ENCODE measurements around the gene TMEM145. TPM values are rescaled to one million over a fixed set of nuclear protein-coding genes. Genes with fewer than 3 reads are reported as not detected.
"Not testable (repeated sequence)": the region's sequence is repeated elsewhere in the genome, so short reads cannot be mapped to it uniquely, and the experiment has no call there.

The TMEM145 gene
- total RNA-seq = not detected in 2 replicates

GRCh38 chr19:42313096-42313839, at the start of gene TMEM145:
TMEM145 (plus strand) TSS chr19:42313309; CDS start chr19:42313377, 68 bp downstream.
- POLR2A ChIA-PET = no interaction called here
- intact Hi-C loops (cut with micrococcal nuclease) = loop anchor here (1.0 kb wide), 1 partner anchor 12 kb away; the partner anchor contains the start of gene MEGF8
- peaks cover 19% of the 10 kb centered on the region for H3K4me1 Mint-ChIP-seq

DNA sequence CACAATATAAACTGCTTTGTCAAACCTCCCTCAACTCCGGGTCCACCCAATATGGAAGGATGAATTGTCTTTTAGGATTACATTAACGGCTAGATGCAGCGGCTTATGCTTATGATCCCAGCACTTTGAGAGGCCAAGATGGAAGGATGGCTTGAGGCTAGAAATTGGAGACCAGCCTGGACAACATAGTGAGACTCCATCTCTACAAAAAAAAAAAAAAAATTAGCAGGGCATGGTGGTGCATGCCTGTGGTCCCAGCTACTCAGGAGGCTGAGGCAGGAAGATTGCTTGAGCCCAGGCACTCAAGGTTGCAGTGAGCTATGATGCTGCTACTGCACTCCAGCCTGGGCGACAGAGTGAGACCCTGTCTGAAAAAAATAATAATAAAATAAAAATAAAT, 47.0 kb upstream of the TMEM145 start:
- POLR2A ChIA-PET; intact Hi-C loops (cut with micrococcal nuclease); DNase-seq; H3K9me3 Mint-ChIP-seq; CTCF ChIA-PET; ATAC-seq (ENCODE audit: low read depth); H3K27ac Mint-ChIP-seq; H3K27me3 Mint-ChIP-seq; H3K4me3 Mint-ChIP-seq; H3K36me3 Mint-ChIP-seq (ENCODE audit: low read depth): not testable (repeated sequence)
- peaks cover 26% of the 10 kb centered on the region for H3K4me1 Mint-ChIP-seq

More at GRCh38 chr19:42313096-42313839, at the start of gene TMEM145:
- H3K36me3 Mint-ChIP-seq (ENCODE audit: low read depth) = no peaks in the 10 kb centered on the region
- H3K4me3 Mint-ChIP-seq = peak within 1 kb of the TSS; percentile 68
- peaks cover 28% of the 10 kb centered on the region for H3K27me3 Mint-ChIP-seq
- DNase-seq = no peak
- ATAC-seq (ENCODE audit: low read depth) = peak; percentile 77
- TF ChIP-seq, protein P1, sequence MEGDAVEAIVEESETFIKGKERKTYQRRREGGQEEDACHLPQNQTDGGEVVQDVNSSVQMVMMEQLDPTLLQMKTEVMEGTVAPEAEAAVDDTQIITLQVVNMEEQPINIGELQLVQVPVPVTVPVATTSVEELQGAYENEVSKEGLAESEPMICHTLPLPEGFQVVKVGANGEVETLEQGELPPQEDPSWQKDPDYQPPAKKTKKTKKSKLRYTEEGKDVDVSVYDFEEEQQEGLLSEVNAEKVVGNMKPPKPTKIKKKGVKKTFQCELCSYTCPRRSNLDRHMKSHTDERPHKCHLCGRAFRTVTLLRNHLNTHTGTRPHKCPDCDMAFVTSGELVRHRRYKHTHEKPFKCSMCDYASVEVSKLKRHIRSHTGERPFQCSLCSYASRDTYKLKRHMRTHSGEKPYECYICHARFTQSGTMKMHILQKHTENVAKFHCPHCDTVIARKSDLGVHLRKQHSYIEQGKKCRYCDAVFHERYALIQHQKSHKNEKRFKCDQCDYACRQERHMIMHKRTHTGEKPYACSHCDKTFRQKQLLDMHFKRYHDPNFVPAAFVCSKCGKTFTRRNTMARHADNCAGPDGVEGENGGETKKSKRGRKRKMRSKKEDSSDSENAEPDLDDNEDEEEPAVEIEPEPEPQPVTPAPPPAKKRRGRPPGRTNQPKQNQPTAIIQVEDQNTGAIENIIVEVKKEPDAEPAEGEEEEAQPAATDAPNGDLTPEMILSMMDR (IDR thresholded peaks at IDR 0.05) = no peak
- no peak within 1 kb of the TSS for H3K27ac Mint-ChIP-seq
- CTCF ChIA-PET = no interaction called here
- H3K9me3 Mint-ChIP-seq = no peaks in the 10 kb centered on the region

DNA sequence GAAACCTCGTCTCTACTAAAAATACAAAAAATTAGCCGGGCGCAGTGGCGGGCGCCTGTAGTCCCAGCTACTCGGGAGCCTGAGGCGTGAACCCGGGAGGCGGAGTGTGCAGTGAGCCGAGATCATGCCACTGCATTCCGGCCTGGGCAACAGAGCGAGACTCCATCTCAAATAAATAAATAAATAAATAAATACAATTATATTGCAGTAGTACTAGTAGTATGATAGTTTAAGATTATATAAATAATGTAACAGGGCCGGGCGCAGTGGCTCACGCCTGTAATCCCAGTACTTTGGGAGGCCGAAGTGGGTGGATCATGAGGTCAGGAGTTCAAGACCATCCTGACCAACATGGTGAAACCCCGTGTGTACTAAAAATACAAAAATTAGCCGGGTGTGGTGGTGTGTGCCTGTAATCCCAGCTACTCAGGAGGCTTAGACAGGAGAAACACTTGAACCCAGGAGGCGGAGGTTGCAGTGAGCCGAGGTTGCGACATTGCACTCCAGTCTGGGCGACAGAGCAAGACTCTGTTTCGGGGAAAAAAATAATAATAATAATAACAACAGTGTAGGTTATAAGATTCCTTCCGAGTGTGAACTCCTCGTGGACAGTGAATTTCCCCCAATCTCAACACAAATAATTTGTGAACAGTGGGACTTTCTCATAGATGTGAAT, 46.0 kb upstream of the TMEM145 start:
- H3K27ac Mint-ChIP-seq; DNase-seq; intact Hi-C loops (cut with micrococcal nuclease); H3K27me3 Mint-ChIP-seq; H3K9me3 Mint-ChIP-seq; H3K36me3 Mint-ChIP-seq (ENCODE audit: low read depth); CTCF ChIA-PET; ATAC-seq (ENCODE audit: low read depth); H3K4me3 Mint-ChIP-seq: not testable (repeated sequence)
- POLR2A ChIA-PET = interaction anchor here (0.7 to 1.4 kb wide), 3 partner anchors 11 to 22 kb away, joined by 3 to 7 read pairs (median 4); no protein-coding TSS in a partner anchor
- peaks cover 31% of the 10 kb centered on the region for H3K4me1 Mint-ChIP-seq

DNA sequence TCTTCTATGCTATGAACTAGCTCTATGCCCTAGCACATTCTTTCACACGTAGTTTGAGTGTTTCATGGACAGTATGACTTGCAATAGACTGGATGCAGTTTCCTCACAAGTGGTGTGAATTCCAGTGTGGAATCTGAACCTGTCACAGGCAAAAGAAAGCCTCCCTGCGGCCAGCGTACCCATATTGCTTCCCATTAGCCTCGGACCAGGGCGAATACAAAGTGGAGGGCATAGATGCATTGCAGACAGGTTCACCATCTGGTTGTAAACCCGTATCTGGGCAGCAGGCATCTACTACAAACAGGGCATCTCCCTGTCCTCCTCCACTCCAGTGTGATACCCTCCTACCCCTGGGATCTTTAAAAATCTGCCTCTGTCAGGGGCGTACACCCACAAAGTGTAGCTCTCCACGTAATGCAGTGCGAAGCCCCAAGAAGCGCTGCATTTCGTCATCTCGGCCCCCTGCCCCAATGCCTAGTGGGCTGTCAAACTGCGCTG, 45.4 kb upstream of the TMEM145 start:
- intact Hi-C loops (cut with micrococcal nuclease) = loop anchor here (1.0 kb wide), 6 partner anchors 12 to 47 kb away; partner anchors contain the start of genes ERF, PAFAH1B3, PRR19 and ZNF526
- no peaks in the 10 kb centered on the region for H3K27me3 Mint-ChIP-seq
- H3K4me1 Mint-ChIP-seq = peaks cover 31% of the 10 kb centered on the region
- TF ChIP-seq, protein P1 (IDR thresholded peaks at IDR 0.05) = no peak
- ATAC-seq (ENCODE audit: low read depth) = no peak
- no peaks in the 10 kb centered on the region for H3K9me3 Mint-ChIP-seq
- ChIA-PET POLR2A (interaction anchor here (0.7 to 1.4 kb wide), 3 partner anchors 12 to 22 kb away, joined by 3 to 7 read pairs (median 4); no protein-coding TSS in a partner anchor), CTCF (no interaction called here)
- no peak overlapping the region for H3K4me3 Mint-ChIP-seq
- H3K36me3 Mint-ChIP-seq (ENCODE audit: low read depth) = peaks cover 8% of the 10 kb centered on the region
- H3K27ac Mint-ChIP-seq = no peak overlapping the region
- no peak for DNase-seq

GRCh38 chr19:42268142-42268703, 44.9 kb upstream of the TMEM145 start:
- ChIA-PET POLR2A (interaction anchor here (0.5 to 1.4 kb wide), 4 partner anchors 12 to 136 kb away, joined by 3 to 7 read pairs (median 4); no protein-coding TSS in a partner anchor), CTCF (no interaction called here)
- no peaks in the 10 kb centered on the region for H3K27me3 Mint-ChIP-seq
- H3K36me3 Mint-ChIP-seq (ENCODE audit: low read depth) = peaks cover 11% of the 10 kb centered on the region
- no peak overlapping the region for H3K27ac Mint-ChIP-seq
- peak; percentile 95 for DNase-seq
- TF ChIP-seq, protein P1 (IDR thresholded peaks at IDR 0.05) = no peak
- peaks cover 31% of the 10 kb centered on the region for H3K4me1 Mint-ChIP-seq
- no peaks in the 10 kb centered on the region for H3K9me3 Mint-ChIP-seq
- intact Hi-C loops (cut with micrococcal nuclease) = loop anchor here (1.0 kb wide), 6 partner anchors 13 to 48 kb away; partner anchors contain the start of genes ERF, PAFAH1B3, PRR19 and ZNF526
- no peak overlapping the region for H3K4me3 Mint-ChIP-seq
- ATAC-seq (ENCODE audit: low read depth) = peak; percentile 60
